Cardiac fibroblast (primary cell): Measurements from ENCODE around the gene SMR3B.

ENCODE experiments used
- DNase-seq, 2 donors: peaks; one replicate each; pipeline versions ENCODE4 v3.0.0 to v3.0.0-alpha.2; 2010; ENCODE audit warnings: low read depth in 2 of 2
- H3K4me3 ChIP-seq, 2 donors: replicated peaks in 1 of 2; 1 replicate in 1 of 2; 2 replicates in 1 of 2; pipeline ENCODE4 v1.5.1; 2011; ENCODE audit warnings: low read depth in 2 of 2, low read length in 2 of 2, mild to moderate bottlenecking in 2 of 2, moderate library complexity in 1 of 2
- TF ChIP-seq, protein P1 (sequence below): IDR thresholded peaks from one replicate; pipeline ENCODE4 v1.5.1; 2011; ENCODE audit warnings: low read depth, mild to moderate bottlenecking, low read length, inconsistent platforms

The SMR3B gene

DNA sequence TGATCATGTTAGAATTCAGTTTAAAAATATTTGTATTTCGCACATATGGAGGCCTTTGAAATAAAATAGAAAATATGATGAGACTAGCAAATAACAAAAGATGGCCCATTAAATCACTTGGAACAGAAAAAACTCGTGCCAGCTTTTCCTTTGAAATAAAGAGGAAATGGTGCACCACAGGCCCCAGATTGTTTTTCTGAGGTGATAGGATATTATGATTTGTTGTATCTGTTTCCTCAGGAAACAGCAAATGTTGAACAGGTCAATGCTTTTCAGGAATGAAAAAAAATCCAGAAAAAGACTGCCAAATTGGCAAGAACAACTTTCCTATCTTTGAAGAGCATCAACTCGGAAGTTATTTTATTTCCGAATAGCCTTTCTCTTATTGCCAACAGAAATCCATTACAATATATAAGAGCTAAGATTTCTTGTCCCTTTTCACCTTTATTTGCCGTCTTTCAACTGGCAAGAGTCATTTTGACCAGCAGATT, at the start of gene SMR3B:
Gene SMR3B (plus strand): TSS at position 441 of the 491 bp plus-strand sequence. CDS start 1,380 bp downstream, outside the sequence.
- TF ChIP-seq, protein P1, sequence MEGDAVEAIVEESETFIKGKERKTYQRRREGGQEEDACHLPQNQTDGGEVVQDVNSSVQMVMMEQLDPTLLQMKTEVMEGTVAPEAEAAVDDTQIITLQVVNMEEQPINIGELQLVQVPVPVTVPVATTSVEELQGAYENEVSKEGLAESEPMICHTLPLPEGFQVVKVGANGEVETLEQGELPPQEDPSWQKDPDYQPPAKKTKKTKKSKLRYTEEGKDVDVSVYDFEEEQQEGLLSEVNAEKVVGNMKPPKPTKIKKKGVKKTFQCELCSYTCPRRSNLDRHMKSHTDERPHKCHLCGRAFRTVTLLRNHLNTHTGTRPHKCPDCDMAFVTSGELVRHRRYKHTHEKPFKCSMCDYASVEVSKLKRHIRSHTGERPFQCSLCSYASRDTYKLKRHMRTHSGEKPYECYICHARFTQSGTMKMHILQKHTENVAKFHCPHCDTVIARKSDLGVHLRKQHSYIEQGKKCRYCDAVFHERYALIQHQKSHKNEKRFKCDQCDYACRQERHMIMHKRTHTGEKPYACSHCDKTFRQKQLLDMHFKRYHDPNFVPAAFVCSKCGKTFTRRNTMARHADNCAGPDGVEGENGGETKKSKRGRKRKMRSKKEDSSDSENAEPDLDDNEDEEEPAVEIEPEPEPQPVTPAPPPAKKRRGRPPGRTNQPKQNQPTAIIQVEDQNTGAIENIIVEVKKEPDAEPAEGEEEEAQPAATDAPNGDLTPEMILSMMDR = no peak
- H3K4me3 ChIP-seq = no peak within 1 kb of the TSS
- no peak for DNase-seq

DNA sequence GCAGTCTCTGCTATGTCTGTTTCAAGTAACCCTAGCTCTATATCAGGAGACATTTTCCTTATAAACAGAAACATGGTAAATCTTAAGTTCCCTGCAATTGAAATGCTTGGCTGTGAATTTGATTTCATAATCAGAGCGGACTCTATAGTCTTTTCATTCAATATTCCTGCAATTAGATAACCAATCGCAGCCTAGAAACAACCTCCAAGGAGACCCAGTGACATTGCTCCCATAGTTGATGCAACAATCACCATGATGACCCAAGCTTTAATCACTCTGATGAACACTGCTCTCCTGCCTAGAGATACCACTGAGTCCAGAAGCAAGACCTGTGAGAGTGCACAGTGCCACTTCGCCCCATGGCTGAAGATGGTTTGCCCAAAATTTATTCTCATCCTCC, 48.2 kb upstream of the SMR3B start, which contains the start of gene CABS1:
Gene CABS1 (plus strand): TSS at position 301 of the 400 bp plus-strand sequence. CDS start 59 bp downstream, at position 360.
- no peak for DNase-seq
- H3K4me3 ChIP-seq = no peak within 1 kb of the TSS
- TF ChIP-seq, protein P1 = no peak

DNA sequence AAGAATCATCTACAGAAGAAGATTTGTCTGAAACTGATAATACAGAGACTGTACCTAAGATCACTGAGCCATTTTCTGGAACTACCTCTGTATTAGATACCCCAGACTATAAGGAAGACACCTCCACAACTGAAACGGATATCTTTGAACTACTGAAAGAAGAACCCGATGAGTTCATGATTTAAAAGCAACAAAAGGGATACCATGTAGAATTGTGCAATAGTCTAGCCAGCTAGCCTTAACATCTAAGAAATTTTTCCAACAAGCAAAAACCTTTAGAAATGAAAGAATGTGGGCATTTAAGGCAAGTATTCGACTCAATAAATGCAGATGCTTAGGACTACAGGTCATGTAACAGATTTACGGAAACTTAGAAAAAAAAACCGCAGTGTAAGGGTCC, 46.9 kb upstream of the SMR3B start:
- no peak overlapping the region for H3K4me3 ChIP-seq
- TF ChIP-seq, protein P1 = no peak
- DNase-seq = no peak

DNA sequence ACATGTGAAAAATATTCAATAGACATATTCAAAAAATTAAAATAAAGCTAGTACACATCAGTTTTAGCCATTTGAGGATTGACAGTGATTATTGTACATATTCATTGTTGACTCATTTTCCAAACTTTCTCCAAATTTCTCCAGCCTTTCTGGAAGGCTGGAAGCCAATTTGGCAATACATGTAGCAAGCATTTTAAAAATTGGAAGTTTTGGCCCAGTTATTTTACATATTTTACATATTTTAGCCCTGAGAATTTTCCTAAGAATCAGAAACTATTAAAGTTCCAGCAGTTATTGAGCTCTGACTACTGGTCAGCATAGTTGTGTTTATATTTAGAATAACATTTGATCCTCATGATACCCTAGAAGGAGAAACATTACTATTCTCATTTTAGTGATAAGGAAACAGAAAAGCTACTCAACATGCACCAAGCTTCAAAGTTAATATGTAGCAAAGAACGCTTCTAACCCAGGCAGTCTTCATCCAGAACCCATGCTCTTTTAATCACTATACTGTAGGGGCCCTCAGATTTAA, 45.0 kb upstream of the SMR3B start:
- no peak overlapping the region for H3K4me3 ChIP-seq
- no peak for DNase-seq
- TF ChIP-seq, protein P1 = no peak

DNA sequence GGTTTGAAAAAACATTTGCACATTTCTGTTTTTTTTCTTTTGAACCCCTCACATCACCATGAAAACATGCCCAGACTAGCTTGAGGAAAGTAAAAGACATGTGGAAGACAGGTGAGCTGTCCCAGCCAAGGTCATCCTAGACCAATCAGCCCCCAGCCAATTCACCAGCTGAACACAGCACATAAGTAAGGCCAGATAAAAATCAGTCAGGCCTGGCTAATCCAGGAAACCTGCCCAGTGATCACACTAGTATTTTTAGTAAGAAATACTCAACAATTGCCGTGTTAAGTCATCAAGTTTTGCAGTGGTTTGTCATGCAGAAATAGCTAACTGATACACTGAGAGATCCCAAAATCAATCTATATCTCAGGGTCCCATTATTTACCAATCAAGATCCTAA, 26.7 kb upstream of the SMR3B start:
- no peak overlapping the region for H3K4me3 ChIP-seq
- TF ChIP-seq, protein P1 = no peak
- DNase-seq = no peak

DNA sequence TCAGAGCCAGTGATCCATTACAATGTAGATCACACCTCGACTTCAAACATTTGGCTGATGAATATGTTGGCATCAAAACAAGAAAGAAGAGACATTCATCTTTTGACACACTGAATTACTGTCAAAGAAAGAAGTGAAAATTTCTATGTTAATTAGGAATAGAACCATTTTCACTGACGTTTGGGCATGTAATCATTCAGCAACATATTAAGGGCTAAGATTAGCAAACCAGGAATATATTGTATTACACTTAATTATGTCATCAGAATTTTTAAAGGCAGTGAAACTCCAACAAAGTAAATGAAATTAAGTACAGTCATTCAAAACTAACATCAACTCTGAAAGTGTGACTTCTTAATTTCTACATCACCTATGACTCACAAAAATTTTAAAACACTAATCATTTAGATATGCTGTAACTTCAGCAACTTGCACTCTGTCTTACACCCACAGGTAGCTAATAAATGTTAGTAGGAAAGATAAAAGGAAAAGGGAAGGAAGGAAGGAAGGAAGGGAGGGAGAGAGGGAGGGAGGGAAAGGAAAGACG, 23.7 kb upstream of the SMR3B start:
- TF ChIP-seq, protein P1 = no peak
- no peak for DNase-seq
- no peak overlapping the region for H3K4me3 ChIP-seq

DNA sequence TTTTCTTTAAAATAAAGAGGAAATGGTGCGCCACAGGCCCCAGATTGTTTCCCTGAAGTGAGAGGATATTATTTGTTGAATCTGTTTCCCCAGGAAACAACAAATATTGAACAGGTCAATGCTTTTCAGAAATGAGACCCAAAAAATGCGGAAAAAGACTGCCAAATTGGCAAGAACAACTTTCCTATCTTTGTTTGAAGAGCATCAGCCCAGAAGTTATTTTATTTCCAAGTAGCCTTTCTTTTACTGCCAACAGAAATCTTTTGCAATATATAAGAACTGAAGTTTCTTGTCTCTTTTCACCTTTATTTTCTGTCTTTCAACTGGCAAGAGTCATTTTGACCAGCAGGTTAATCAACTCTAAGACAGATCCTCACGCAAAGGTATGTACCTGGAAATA, 22.5 kb upstream of the SMR3B start, which contains the start of gene SMR3A:
Gene SMR3A (plus strand): TSS at position 301 of the 400 bp plus-strand sequence. CDS start 1,356 bp downstream, outside the sequence.
- no peak for DNase-seq
- H3K4me3 ChIP-seq = no peak within 1 kb of the TSS
- TF ChIP-seq, protein P1 = no peak
